ENCODE data around the gene CBX4.

DNA sequence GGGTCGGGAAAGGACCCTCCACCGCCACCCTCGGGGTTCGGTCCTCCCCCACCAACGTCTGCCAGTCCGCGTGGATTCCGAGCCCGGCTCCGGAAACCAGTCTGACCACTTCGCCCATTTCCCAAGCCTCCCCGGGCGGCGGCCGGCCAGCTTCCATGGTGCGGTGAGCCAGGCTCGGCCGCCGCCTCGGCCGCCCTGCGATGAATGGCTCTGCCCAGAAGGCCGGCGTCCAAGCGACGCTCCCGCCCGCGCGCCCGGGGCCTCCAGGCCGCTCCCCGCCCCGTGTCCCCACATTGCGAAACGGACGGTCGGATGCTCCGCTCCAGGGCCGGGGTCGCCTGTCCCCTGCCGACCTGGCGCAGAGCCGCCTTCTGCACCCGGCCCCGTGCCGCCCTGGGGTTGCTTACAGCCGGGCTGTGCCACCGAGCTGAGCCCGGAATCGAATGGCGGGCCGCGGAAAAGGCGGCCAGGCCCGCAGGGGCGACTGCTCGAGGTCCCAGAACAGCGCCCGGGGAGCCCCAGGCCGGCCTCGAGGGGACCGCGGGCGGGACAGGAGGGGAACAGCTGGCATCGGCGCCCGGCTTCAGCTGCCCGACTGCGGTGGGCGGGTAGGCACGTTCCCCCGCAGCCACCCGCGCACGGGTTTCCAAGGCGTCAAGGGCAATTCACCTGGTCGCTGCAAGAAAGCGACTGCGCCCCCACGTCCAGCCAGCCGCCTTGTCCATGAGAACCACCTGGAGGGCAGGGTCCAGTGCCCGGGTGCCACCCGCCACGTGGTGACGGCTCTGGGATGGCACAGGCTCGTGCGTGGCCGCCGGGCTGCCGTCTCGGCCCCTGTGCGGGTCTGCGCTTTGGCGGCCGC lies 24.0 kb downstream of the CBX4 start:
- TF ChIP-seq, protein P1, sequence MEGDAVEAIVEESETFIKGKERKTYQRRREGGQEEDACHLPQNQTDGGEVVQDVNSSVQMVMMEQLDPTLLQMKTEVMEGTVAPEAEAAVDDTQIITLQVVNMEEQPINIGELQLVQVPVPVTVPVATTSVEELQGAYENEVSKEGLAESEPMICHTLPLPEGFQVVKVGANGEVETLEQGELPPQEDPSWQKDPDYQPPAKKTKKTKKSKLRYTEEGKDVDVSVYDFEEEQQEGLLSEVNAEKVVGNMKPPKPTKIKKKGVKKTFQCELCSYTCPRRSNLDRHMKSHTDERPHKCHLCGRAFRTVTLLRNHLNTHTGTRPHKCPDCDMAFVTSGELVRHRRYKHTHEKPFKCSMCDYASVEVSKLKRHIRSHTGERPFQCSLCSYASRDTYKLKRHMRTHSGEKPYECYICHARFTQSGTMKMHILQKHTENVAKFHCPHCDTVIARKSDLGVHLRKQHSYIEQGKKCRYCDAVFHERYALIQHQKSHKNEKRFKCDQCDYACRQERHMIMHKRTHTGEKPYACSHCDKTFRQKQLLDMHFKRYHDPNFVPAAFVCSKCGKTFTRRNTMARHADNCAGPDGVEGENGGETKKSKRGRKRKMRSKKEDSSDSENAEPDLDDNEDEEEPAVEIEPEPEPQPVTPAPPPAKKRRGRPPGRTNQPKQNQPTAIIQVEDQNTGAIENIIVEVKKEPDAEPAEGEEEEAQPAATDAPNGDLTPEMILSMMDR (IDR thresholded peaks at IDR 0.05): no peak
- peak in 1 of 4 donors; percentile 42 for TF ChIP-seq POLR2A (IDR thresholded peaks at IDR 0.05)

All from upper lobe of left lung (tissue), 4 donors.